Karpas-422 (cell line): ENCODE results near the gene CHD9NB. TPM values are rescaled to one million over a fixed set of nuclear protein-coding genes. Genes with fewer than 3 reads are reported as not detected.

Experiments used
- DNase-seq: peaks from one replicate; pipeline ENCODE4 v3.0.0-alpha.2; 2015
- H2AFZ ChIP-seq: fragments of 200-600 bp; sonication (generic); 2 replicates; pipeline ENCODE4 v1.6.1; 2014; ENCODE audit warnings: antibody characterized with exemption, low read length, mixed read lengths
- H3K27ac ChIP-seq: fragments of 200-600 bp; sonication (generic); 2 replicates; pipeline ENCODE4 v1.5.1; 2014; ENCODE audit warnings: mild to moderate bottlenecking, low read length, moderate library complexity
- H3K27me3 ChIP-seq: fragments of 200-600 bp; sonication (generic); 2 replicates; pipeline ENCODE4 v1.6.1; 2014; ENCODE audit warnings: low read length, mixed read lengths
- H3K36me3 ChIP-seq: fragments of 200-600 bp; sonication (generic); 2 replicates; pipeline ENCODE4 v1.6.1; 2014; ENCODE audit warnings: low read length, mixed read lengths; ENCODE audit not compliant: insufficient read depth
- H3K4me1 ChIP-seq: fragments of 200-600 bp; sonication (generic); 2 replicates; pipeline ENCODE4 v1.6.1; 2014; ENCODE audit warnings: mild to moderate bottlenecking, low read length, mixed read lengths
- H3K4me2 ChIP-seq: fragments of 200-600 bp; sonication (generic); 2 replicates; pipeline ENCODE4 v1.6.1; 2014; ENCODE audit warnings: low read length, low read depth, mild to moderate bottlenecking; ENCODE audit not compliant: poor library complexity, severe bottlenecking
- H3K4me3 ChIP-seq: fragments of 200-600 bp; sonication (generic); 2 replicates; pipeline ENCODE4 v1.5.1; 2014; ENCODE audit warnings: mild to moderate bottlenecking, antibody characterized with exemption, low read length, mixed read lengths
- H3K79me2 ChIP-seq: fragments of 200-600 bp; sonication (generic); 2 replicates; pipeline ENCODE4 v1.6.1; 2014; ENCODE audit warnings: mild to moderate bottlenecking, low read length, mixed read lengths
- H3K9ac ChIP-seq: fragments of 200-600 bp; sonication (generic); 2 replicates; pipeline ENCODE4 v1.6.0; 2014; ENCODE audit warnings: low read length
- H3K9me2 ChIP-seq: fragments of 200-600 bp; sonication (generic), shearing (Covaris generic); replicated peaks from 2 replicates; pipeline ENCODE4 v1.6.0; 2014; ENCODE audit warnings: mild to moderate bottlenecking, low read length, moderate library complexity; ENCODE audit not compliant: insufficient read depth
- H3K9me3 ChIP-seq: fragments of 300-700, 200-600 bp; sonication (generic); 2 replicates; pipeline ENCODE4 v1.6.1; 2014; ENCODE audit warnings: low read length, mixed read lengths
- H4K20me1 ChIP-seq: fragments of 200-600 bp; sonication (generic); 2 replicates; pipeline ENCODE4 v1.6.1; 2014; ENCODE audit warnings: mild to moderate bottlenecking, antibody characterized with exemption, low read length, low read depth; ENCODE audit not compliant: insufficient read depth
- total RNA-seq: library from RNA; depleted of rRNA; stranded (reverse); fragments of >200 nt; shearing (Covaris generic); gene quantifications from 2 replicates; pipeline ENCODE4 v1.2.3, GENCODE V29; 2014; ENCODE audit warnings: low replicate concordance

Gene CHD9NB
- total RNA-seq, 1 experiment from 2014 or later, result not detected

DNA sequence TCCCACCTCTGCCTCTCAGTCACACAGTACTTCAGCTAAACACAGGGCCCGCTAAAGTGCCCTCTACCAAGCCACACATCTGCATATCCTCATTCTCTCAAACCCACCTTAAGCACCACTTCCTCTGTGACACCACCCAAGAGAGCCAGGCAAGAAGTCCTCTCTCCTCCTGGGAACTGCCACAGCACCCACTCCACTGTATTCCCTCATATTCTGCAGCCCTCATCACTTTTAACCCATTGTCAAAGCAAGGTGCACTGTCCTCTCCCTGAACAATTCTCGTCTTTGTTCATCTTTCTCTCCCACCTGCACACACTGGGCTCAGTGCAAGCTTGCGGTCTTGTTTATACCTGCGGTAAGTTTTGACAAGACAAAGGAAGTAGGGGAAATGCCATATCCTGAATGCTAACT is 15.7 kb upstream of the CHD9NB start:
- Histone ChIP-seq H3K27me3 (no peaks in the 10 kb centered on the region), H3K27ac (0 out of 2 replicates have a peak overlapping the region, but pooled peaks have one; percentile 15), H3K9me2 (no peaks in the 10 kb centered on the region), H3K9me3 (no peaks in the 10 kb centered on the region), H3K4me1 (peaks cover 41% of the 10 kb centered on the region), H3K9ac (no peak overlapping the region), H4K20me1 (no peaks in the 10 kb centered on the region), H3K36me3 (peaks cover 14% of the 10 kb centered on the region; the same call in 1 of the 2 replicates), H3K79me2 (peaks cover 97% of the 10 kb centered on the region), H3K4me3 (no peak overlapping the region), H2AFZ (no peak overlapping the region), H3K4me2 (no peak overlapping the region)
- no peak for DNase-seq

DNA sequence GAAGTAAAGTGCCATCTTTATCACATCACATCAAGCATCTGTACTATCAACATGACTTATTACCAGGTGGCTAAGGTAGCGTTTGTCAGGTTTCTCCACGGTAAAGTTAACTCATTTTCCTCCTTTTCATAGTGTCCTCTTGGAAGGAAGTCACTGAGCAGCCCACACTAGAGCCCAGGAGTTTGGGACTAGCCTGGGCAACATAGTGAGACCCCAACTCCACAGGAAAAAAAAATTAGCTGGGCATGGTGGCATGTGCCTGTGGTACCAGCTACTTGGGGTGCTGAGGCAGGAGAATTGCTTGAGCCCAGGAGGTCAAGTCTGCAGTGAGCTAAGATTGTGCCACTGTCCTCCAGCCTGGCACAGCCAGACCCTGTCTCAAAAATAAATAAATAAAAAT is 15.0 kb upstream of the CHD9NB start:
- Histone ChIP-seq H2AFZ (no peak overlapping the region), H3K4me2 (no peak overlapping the region), H3K79me2 (peaks cover 95% of the 10 kb centered on the region), H3K9me2 (no peaks in the 10 kb centered on the region), H3K9me3 (no peaks in the 10 kb centered on the region), H3K4me1 (peaks cover 45% of the 10 kb centered on the region), H3K27ac (0 out of 2 replicates have a peak overlapping the region, but pooled peaks have one; percentile 15), H4K20me1 (no peaks in the 10 kb centered on the region), H3K4me3 (no peak overlapping the region), H3K9ac (no peak overlapping the region), H3K36me3 (0 out of 2 replicates have a peak, but pooled peaks cover 8% of the 10 kb centered on the region), H3K27me3 (no peaks in the 10 kb centered on the region)
- DNase-seq, result no peak

DNA sequence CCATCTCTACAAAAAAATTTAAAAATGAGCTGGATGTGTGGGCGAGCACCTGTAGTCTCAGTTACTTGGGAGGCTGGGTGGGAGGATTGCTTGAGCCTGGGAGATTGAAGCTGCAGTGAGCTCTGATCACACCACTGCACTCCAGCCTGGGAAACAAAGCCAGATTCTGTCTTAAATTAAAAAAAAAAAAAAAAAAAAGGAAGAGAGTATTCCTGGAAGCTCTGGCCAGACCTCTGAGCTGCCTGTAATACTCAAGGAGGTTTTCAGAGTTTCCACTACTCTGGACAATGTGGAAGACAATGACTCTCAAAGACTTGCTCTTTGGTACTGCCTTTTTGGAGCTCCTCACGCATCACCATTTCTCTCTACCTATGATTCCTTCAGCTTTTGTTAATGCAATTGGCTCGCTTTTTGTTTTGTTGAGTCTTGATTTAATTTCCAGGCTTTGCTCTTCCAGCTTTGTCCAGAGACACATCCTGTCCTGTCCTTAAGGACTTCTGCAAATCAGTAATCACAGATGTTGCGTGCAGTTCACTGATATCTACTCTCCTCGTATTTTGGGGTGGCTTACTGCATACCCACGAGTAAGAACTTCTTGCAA is 12.9 kb upstream of the CHD9NB start:
- 0 out of 2 replicates have a peak, but pooled peaks cover 8% of the 10 kb centered on the region for H3K36me3 ChIP-seq
- H3K9ac ChIP-seq, result no peak overlapping the region
- DNase-seq, result no peak
- no peaks in the 10 kb centered on the region for H4K20me1 ChIP-seq
- no peak overlapping the region for H3K4me2 ChIP-seq
- H2AFZ ChIP-seq, result no peak overlapping the region
- H3K9me2 ChIP-seq, result no peaks in the 10 kb centered on the region
- H3K79me2 ChIP-seq, result peaks cover 95% of the 10 kb centered on the region
- H3K9me3 ChIP-seq, result no peaks in the 10 kb centered on the region
- no peak overlapping the region for H3K4me3 ChIP-seq
- H3K27me3 ChIP-seq, result no peaks in the 10 kb centered on the region
- peaks cover 50% of the 10 kb centered on the region for H3K4me1 ChIP-seq
- peak overlapping the region; percentile 66; the same call in 1 of the 2 replicates for H3K27ac ChIP-seq

DNA sequence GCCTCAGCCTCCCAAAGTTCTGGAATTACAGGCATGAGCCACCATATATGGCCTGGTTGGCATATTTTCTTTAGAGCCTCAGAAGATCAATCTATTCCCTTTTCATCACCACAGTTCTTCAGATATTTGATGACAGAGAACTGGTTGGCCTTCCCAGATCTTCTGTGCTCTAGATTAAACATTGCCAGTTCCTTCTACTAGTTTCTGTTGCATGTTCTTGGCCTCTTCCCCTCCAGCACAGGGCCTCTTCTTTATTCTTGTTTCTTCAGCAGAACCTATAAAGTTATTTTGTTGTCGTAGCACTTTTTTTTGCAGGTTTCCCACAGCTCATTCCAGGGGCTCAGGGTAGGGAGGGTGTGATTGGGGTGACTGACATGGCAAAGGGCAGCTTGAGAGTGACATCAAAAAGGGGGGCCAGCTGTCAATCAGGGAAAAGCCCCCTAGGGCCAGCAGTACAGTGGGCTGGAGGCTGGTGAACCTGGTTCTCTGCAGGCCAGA is 11.4 kb upstream of the CHD9NB start:
- peak; percentile 40 for DNase-seq
- Histone ChIP-seq H3K27me3 (no peaks in the 10 kb centered on the region), H4K20me1 (no peaks in the 10 kb centered on the region), H3K9me3 (no peaks in the 10 kb centered on the region), H2AFZ (no peak overlapping the region), H3K9ac (peak overlapping the region; percentile 34; the same call in 1 of the 2 replicates), H3K9me2 (no peaks in the 10 kb centered on the region), H3K4me2 (peak overlapping the region; percentile 44), H3K4me1 (peaks cover 49% of the 10 kb centered on the region), H3K4me3 (no peak overlapping the region), H3K27ac (peak overlapping the region; percentile 66), H3K79me2 (peaks cover 95% of the 10 kb centered on the region), H3K36me3 (0 out of 2 replicates have a peak, but pooled peaks cover 8% of the 10 kb centered on the region)

DNA sequence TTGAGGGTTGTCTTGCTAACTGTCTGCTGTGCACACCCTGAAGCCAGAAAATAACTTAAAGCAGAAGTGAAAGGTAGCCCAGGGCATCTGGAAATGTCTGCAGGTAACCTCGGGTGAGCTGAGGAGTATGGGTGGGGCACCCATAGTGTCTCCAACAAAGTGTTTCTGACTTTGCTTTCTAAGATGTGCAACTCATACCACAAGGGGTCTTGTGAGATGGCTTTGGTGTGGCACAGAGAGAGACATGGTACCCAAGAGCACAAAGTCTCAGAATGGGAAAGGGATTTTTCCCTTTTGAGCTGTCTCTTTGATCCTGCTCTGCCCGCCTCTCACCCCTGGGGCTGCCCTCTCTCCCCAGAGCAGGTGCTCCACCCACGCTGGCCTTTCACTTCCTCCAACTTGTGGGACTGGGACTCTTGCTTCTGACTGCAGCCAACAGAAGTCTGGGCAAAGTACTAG is 9.0 kb upstream of the CHD9NB start:
- H3K27ac ChIP-seq, result peak overlapping the region; percentile 89
- H3K9ac ChIP-seq, result peak overlapping the region; percentile 58
- no peaks in the 10 kb centered on the region for H3K9me3 ChIP-seq
- H3K9me2 ChIP-seq, result no peaks in the 10 kb centered on the region
- peak overlapping the region; percentile 81 for H3K4me2 ChIP-seq
- H4K20me1 ChIP-seq, result no peaks in the 10 kb centered on the region
- no peak overlapping the region; the same call in 1 of the 2 replicates for H2AFZ ChIP-seq
- peaks cover 96% of the 10 kb centered on the region for H3K79me2 ChIP-seq
- peaks cover 52% of the 10 kb centered on the region for H3K4me1 ChIP-seq
- H3K36me3 ChIP-seq, result no peaks in the 10 kb centered on the region
- H3K4me3 ChIP-seq, result peak overlapping the region; percentile 59
- DNase-seq, result peak; percentile 82
- no peaks in the 10 kb centered on the region for H3K27me3 ChIP-seq

DNA sequence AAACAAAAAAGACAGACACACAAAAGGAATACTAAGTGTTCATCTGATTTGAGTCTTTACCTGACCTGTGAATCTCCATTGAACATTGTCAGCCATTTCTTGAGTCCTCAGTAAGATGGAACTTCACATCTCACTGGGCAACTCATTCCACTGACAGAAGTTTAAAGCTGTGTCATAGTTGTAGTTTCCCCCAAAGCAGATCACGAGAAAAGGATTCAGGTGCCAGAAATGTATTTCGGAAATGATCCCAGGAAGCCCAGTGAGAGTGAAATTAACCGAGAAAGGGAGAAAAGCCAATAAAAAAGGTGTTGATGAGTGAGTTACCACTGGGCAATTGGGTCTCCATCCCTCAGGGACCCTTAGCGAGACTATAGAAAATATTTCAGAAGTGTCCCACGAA is 8.6 kb upstream of the CHD9NB start:
- peaks cover 96% of the 10 kb centered on the region for H3K79me2 ChIP-seq
- H3K27ac ChIP-seq, result peak overlapping the region; percentile 89
- H3K4me3 ChIP-seq, result peak overlapping the region; percentile 59
- H3K4me1 ChIP-seq, result peaks cover 57% of the 10 kb centered on the region
- H2AFZ ChIP-seq, result no peak overlapping the region; the same call in 1 of the 2 replicates
- no peaks in the 10 kb centered on the region for H3K36me3 ChIP-seq
- H3K9me2 ChIP-seq, result no peaks in the 10 kb centered on the region
- H3K27me3 ChIP-seq, result no peaks in the 10 kb centered on the region
- H3K9me3 ChIP-seq, result no peaks in the 10 kb centered on the region
- H3K9ac ChIP-seq, result peak overlapping the region; percentile 58
- H3K4me2 ChIP-seq, result peak overlapping the region; percentile 81
- no peaks in the 10 kb centered on the region for H4K20me1 ChIP-seq
- no peak for DNase-seq

DNA sequence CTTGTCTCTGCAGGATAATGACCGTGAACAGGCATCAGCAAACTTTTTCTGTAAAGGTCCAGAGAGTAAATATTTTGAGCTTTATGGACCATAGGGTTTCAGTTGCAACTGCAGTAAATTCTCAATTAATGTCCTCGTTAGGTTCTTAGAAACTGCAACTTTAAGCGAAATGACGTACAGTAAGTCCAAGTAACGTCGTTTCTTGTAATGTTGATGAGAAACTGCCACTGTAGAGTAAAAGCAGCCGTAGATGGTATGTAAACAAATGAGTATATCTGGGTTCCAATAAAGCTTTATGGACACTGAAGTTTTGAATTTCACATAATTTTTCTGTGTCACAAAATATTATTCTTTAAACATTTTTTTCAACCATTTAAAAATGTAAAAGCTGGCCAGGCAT is 7.0 kb upstream of the CHD9NB start:
- Histone ChIP-seq H3K4me3 (no peak overlapping the region), H3K9me3 (no peaks in the 10 kb centered on the region), H3K79me2 (peaks cover 94% of the 10 kb centered on the region), H3K4me1 (peaks cover 60% of the 10 kb centered on the region), H3K9ac (no peak overlapping the region), H3K27ac (no peak overlapping the region), H3K9me2 (no peaks in the 10 kb centered on the region), H3K4me2 (no peak overlapping the region), H3K27me3 (no peaks in the 10 kb centered on the region), H3K36me3 (no peaks in the 10 kb centered on the region), H2AFZ (no peak overlapping the region), H4K20me1 (no peaks in the 10 kb centered on the region)
- no peak for DNase-seq

DNA sequence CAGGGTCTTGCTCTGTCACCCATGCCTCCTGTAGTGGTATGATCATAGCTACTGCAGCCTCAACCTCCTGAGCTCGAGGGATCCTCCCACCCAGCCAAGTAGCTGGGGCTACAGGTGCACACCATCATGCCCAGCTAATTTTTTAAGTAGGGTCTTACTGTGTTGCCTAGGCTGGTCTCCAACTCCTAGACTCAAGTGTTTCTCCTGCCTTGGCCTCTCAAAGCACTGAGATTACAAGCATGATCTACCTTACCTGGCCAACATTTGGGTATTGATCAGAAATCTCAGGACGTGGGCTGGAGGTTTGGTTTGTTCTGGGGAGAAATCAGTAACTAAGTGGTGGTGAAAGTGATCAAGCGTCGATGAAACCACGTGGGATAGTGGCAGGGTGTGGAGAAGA is 6.2 kb upstream of the CHD9NB start:
- Histone ChIP-seq H2AFZ (no peak overlapping the region), H3K4me3 (no peak overlapping the region), H3K9me2 (no peaks in the 10 kb centered on the region), H3K79me2 (peaks cover 86% of the 10 kb centered on the region), H3K9me3 (no peaks in the 10 kb centered on the region), H3K36me3 (no peaks in the 10 kb centered on the region), H4K20me1 (no peaks in the 10 kb centered on the region), H3K27ac (no peak overlapping the region), H3K9ac (no peak overlapping the region), H3K4me1 (peaks cover 59% of the 10 kb centered on the region), H3K27me3 (no peaks in the 10 kb centered on the region), H3K4me2 (no peak overlapping the region)
- no peak for DNase-seq
